Stomach smooth muscle (tissue), 2 donors: ENCODE results near the gene GABRR2.

ENCODE experiments used
- H3K27ac ChIP-seq: one replicate; pipeline ENCODE4 v1.7.0; 2013; ENCODE audit warnings: mild to moderate bottlenecking, low read length, inconsistent platforms
- H3K27me3 ChIP-seq, 2 donors: one replicate each; pipeline ENCODE4 v1.7.0; 2013; ENCODE audit warnings: low read length in 2 of 2; ENCODE audit not compliant: insufficient read depth in 2 of 2, control insufficient read depth in 1 of 2
- H3K36me3 ChIP-seq, 2 donors: one replicate each; pipeline ENCODE4 v1.7.0; 2013; ENCODE audit warnings: low read length in 2 of 2; ENCODE audit not compliant: control insufficient read depth in 2 of 2, insufficient read depth in 2 of 2
- H3K4me1 ChIP-seq: one replicate; pipeline ENCODE4 v1.7.0; 2013; ENCODE audit warnings: low read length; ENCODE audit not compliant: control insufficient read depth, insufficient read depth
- H3K4me3 ChIP-seq, 2 donors: one replicate each; pipeline ENCODE4 v1.7.0; 2013; ENCODE audit warnings: low read length in 2 of 2
- H3K9ac ChIP-seq, 2 donors: one replicate each; pipeline ENCODE4 v1.7.0; 2013; ENCODE audit warnings: low read length in 2 of 2, mild to moderate bottlenecking in 1 of 2
- H3K9me3 ChIP-seq, 2 donors: one replicate each; pipeline ENCODE4 v1.7.0; 2013; ENCODE audit warnings: low read length in 2 of 2; ENCODE audit not compliant: control insufficient read depth in 2 of 2
- donor health status: healthy.
- donor health status: Pancreatic carcinoma.

Gene GABRR2

DNA sequence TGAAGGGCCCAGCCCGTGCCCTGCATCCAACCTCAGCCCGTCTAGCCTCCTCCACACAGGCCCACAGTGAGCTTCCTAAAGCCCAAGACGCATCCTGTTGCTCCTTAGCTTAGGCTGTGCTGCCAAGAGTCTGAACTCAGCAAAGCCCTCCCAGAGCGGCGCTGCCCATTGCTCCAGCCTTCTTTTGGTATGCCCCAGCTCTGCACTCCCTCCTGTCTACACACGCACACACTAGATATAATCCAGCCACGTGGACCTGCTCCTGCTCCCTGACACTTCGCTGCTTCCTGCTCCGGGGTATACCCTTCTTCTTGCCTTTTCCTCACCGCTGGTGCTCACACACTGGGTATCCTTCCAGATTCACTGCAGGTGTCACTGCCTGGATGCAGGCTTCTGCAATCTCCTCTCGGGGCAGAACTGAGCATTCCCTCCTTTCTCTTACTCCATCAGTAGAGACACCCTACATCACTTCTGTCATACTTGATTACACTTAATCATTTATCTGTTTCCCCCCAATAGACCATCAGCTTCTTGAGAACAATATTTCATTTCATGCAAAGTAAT lies 23.8 kb downstream of the GABRR2 start:
- no peaks in the 10 kb centered on the region for H3K27me3 ChIP-seq
- H3K27ac ChIP-seq, result no peak overlapping the region
- no peak overlapping the region for H3K9ac ChIP-seq

DNA sequence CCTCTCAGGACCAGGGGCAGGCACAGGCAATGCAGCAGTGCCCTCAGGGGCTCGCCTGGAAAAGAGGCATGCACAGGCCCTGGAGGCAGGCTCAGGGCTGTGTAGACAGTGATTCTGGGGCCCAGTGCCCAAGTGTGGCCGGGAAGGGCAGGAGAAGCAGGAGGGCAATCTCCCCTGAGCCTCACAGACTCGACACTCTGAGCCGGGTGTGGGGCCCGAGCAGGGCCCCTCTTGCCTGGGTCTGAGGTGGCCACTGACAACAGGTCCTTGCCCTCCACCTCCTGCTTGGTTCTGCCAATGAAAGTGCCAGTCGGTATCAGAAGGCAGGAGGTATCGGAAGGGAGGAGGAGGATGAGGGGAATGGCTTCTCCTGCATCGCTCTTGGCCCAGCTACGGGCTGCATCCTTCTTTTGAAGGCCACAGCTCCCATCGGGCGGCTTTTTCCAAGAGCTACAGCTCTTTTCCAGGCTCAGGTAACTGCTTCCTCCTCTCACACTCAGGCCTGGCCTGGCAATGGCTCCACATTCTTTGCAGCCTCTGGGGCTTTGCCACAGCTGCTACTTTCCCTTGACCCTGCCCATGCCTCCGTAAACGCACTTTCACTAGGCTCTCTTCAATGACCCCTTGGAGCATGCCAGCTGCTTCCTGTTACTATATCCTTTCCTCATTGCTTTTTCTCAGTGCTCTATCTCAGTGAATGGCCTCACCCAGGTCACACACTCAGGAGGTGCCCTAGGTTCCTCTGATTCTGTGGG lies 24.5 kb downstream of the GABRR2 start:
- Histone ChIP-seq H3K27me3 (no peaks in the 10 kb centered on the region), H3K4me3 (no peak overlapping the region), H3K9ac (no peak overlapping the region), H3K36me3 (no peaks in the 10 kb centered on the region), H3K27ac (no peak overlapping the region), H3K9me3 (peaks cover 0 to 2% of the 10 kb centered on the region in 2 donors), H3K4me1 (no peaks in the 10 kb centered on the region)

More for the DNA sequence above, 23.8 kb downstream of the GABRR2 start:
- Histone ChIP-seq H3K9me3 (peaks cover 0 to 2% of the 10 kb centered on the region in 2 donors), H3K36me3 (no peaks in the 10 kb centered on the region), H3K4me1 (no peaks in the 10 kb centered on the region), H3K4me3 (no peak overlapping the region)

- Histone ChIP-seq H3K9ac (no peak overlapping the region), H3K4me1 (no peaks in the 10 kb centered on the region), H3K9me3 (peaks cover 0 to 2% of the 10 kb centered on the region in 2 donors), H3K36me3 (no peaks in the 10 kb centered on the region), H3K27ac (no peak overlapping the region), H3K27me3 (no peaks in the 10 kb centered on the region), H3K4me3 (no peak overlapping the region)
Observed at GRCh38 chr6:89289710-89290109, 25.4 kb downstream of the GABRR2 start.

DNA sequence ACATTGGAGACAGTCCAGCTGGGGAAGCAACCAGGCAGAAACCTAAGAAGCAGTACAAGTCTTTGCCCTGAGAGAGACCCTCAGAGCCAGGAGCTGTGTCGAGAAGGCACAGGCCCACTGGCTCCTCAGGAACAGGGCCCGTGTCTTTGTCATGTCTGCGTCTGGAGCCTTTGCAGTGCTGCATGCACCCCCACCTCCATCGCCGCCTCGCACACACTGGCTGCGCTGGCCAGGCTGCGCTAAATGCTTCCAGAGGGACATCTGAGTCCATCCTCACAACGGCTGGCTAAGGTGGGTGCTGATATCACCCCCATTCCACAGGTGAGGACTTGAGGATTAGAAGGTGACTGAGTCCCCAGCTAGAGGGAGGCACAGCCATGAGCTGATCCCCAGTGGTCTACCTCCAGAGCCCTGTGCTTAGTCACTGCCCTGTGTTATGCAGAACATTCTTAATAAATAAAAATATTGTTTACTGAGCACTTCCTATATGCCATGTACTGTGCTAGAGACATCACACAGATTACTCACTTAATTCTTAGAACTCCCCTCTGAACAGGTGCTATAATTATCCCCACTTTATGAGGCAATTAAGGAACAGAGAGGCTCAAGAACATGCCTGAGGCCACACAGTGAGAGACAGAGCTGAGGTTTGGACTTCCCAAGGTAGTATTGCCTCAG lies 27.6 kb downstream of the GABRR2 start:
- Histone ChIP-seq H3K9ac (no peak overlapping the region), H3K36me3 (no peaks in the 10 kb centered on the region), H3K4me1 (no peaks in the 10 kb centered on the region), H3K27me3 (no peaks in the 10 kb centered on the region), H3K27ac (no peak overlapping the region), H3K9me3 (peaks cover 0 to 2% of the 10 kb centered on the region in 2 donors), H3K4me3 (no peak overlapping the region)

- no peak overlapping the region for H3K9ac ChIP-seq
- peaks cover 0 to 1% of the 10 kb centered on the region in 2 donors for H3K9me3 ChIP-seq
- H3K4me3 ChIP-seq, result no peak overlapping the region
- no peaks in the 10 kb centered on the region for H3K36me3 ChIP-seq
- no peak overlapping the region for H3K27ac ChIP-seq
- H3K4me1 ChIP-seq, result no peaks in the 10 kb centered on the region
- H3K27me3 ChIP-seq, result no peaks in the 10 kb centered on the region
Observed at GRCh38 chr6:89286516-89286915, 28.6 kb downstream of the GABRR2 start.

- Histone ChIP-seq H3K27me3 (no peaks in the 10 kb centered on the region), H3K36me3 (no peaks in the 10 kb centered on the region), H3K4me1 (no peaks in the 10 kb centered on the region), H3K9me3 (no peaks in the 10 kb centered on the region), H3K9ac (no peak overlapping the region), H3K4me3 (no peak overlapping the region), H3K27ac (no peak overlapping the region)
Observed at GRCh38 chr6:89284963-89285735, 29.9 kb downstream of the GABRR2 start.

DNA sequence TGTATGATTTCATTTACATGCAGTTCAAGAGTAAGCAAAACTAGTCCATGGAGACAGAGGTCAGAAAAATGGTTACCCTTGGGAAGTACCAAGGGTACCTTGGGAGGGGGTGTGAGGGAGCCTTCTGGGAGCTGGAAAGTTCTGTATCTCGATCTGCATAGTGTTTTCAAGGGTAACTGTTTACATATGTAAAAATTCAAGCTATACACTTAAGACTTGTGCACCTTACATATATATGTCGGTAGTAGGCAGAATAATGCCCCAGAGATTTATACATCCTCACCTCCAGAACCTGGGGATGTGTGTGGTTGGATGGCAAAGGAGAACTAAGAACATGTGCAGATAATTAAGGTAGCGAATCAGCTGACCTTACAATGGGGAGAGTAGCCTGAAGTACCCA lies 31.0 kb downstream of the GABRR2 start:
- Histone ChIP-seq H3K9me3 (no peaks in the 10 kb centered on the region), H3K4me1 (no peaks in the 10 kb centered on the region)

DNA sequence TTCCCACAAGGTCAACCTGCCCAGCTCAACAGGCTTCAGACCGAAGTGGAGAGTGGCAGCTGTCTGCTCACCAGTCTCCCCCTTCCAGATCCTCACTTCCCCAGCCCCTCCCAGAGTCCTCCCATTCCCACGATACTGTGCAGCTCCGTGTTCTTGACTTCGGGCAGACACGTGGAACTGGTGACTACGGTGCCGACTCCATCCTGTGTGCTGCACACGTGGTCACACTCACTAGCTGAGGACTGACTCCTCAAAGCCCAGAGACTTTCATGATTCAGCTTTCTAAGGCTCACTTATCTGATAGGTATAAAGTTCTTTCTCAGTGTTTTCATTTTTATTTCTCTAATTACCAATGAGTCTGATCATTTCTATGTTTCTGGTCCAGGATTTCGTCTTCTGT lies 32.4 kb downstream of the GABRR2 start:
- H3K36me3 ChIP-seq, result no peaks in the 10 kb centered on the region
- H3K27ac ChIP-seq, result no peak overlapping the region
- H3K4me3 ChIP-seq, result no peak overlapping the region
- no peak overlapping the region for H3K9ac ChIP-seq
- no peaks in the 10 kb centered on the region for H3K27me3 ChIP-seq
- H3K4me1 ChIP-seq, result no peaks in the 10 kb centered on the region
- H3K9me3 ChIP-seq, result no peaks in the 10 kb centered on the region

More for the DNA sequence above, 31.0 kb downstream of the GABRR2 start:
- Histone ChIP-seq H3K36me3 (no peaks in the 10 kb centered on the region), H3K4me3 (no peak overlapping the region), H3K9ac (no peak overlapping the region), H3K27ac (no peak overlapping the region), H3K27me3 (no peaks in the 10 kb centered on the region)

GRCh38 chr6:89281779-89282246 lies 33.3 kb downstream of the GABRR2 start:
- Histone ChIP-seq H3K9ac (no peak overlapping the region), H3K27ac (no peak overlapping the region), H3K4me1 (no peaks in the 10 kb centered on the region), H3K36me3 (no peaks in the 10 kb centered on the region), H3K4me3 (no peak overlapping the region), H3K9me3 (no peaks in the 10 kb centered on the region), H3K27me3 (no peaks in the 10 kb centered on the region)

- no peak overlapping the region for H3K9ac ChIP-seq
- H3K4me1 ChIP-seq, result no peaks in the 10 kb centered on the region
- no peak overlapping the region for H3K4me3 ChIP-seq
- H3K36me3 ChIP-seq, result no peaks in the 10 kb centered on the region
- no peaks in the 10 kb centered on the region for H3K9me3 ChIP-seq
- H3K27me3 ChIP-seq, result no peaks in the 10 kb centered on the region
- no peak overlapping the region for H3K27ac ChIP-seq
Observed at GRCh38 chr6:89278956-89279355, 36.1 kb downstream of the GABRR2 start.
